GM23248 (cell line): ENCODE data around the gene TPTE2.

Source experiments
- EZH2 ChIP-seq: fragments of 200-600 bp; sonication (generic); IDR thresholded peaks from 2 replicates; pipeline ENCODE4 v1.6.1; 2018; ENCODE audit warnings: antibody characterized with exemption, mild to moderate bottlenecking; ENCODE audit not compliant: insufficient read depth, poor library complexity, severe bottlenecking
- EZH2phosphoT487 ChIP-seq: fragments of 200-600 bp; sonication (generic); IDR thresholded peaks from 2 replicates; pipeline ENCODE4 v1.6.1; 2018; ENCODE audit warnings: antibody characterized with exemption, moderate library complexity, mild to moderate bottlenecking, low read depth; ENCODE audit not compliant: insufficient read depth

GRCh38 chr13:19587635-19588300, 26.4 kb upstream of the TPTE2 start:
- TF ChIP-seq EZH2phosphoT487 = no peak
- TF ChIP-seq EZH2 = no peak
